H1 (cell line): ENCODE measurements around the gene GPR61. TPM values are rescaled to one million over a fixed set of nuclear protein-coding genes. Genes with fewer than 3 reads are reported as not detected.

Experiments used
- CTCF ChIA-PET: fragments of 300-600 bp; sonication (Branson Sonifier 250); formaldehyde crosslinking; loops from one replicate; lab custom pipeline; 2021; ENCODE audit not compliant: partially characterized antibody; lab: Charles Lee
- POLR2A ChIA-PET: fragments of 300-600 bp; sonication (Branson Sonifier 250); formaldehyde crosslinking; loops from one replicate; lab custom pipeline; 2021; ENCODE audit warnings: inconsistent platforms; ENCODE audit not compliant: partially characterized antibody; lab: Charles Lee
- DNase-seq, 2 experiments: peaks; one replicate each; pipeline versions ENCODE4 v3.0.0 to v3.0.0-alpha.2; 2010 to 2022; ENCODE audit warnings: low spot score in 2 of 2, low read depth in 1 of 2, mixed read lengths in 1 of 2
- FAIRE-seq: peaks from 2 replicates; lab custom pipeline; 2011; peaks lifted over from hg19 to GRCh38; lab: Jason Lieb, UNC
- H2AFZ ChIP-seq: 2 replicates; pipeline ENCODE4 v1.8.1; 2012; ENCODE audit warnings: low read length, inconsistent platforms
- H2AK5ac ChIP-seq: 2 replicates; pipeline ENCODE4 v1.6.1; 2013; ENCODE audit warnings: low read depth, low read length
- H2BK120ac ChIP-seq: replicated peaks from 2 replicates; pipeline ENCODE3; 2013; ENCODE audit warnings: low read depth, low read length, inconsistent platforms
- H2BK12ac ChIP-seq: 2 replicates; pipeline ENCODE4 v1.6.1; 2013; ENCODE audit warnings: low read depth, low read length
- H2BK15ac ChIP-seq: 2 replicates; pipeline ENCODE4 v1.6.1; 2013; ENCODE audit warnings: low read length
- H2BK20ac ChIP-seq: 2 replicates; pipeline ENCODE4 v1.6.1; 2013; ENCODE audit warnings: low read length
- H2BK5ac ChIP-seq: 2 replicates; pipeline ENCODE4 v1.6.1; 2013; ENCODE audit warnings: low read depth, low read length
- H3K14ac ChIP-seq: 2 replicates; pipeline ENCODE4 v1.6.1; 2013; ENCODE audit warnings: inconsistent platforms; ENCODE audit not compliant: insufficient read length
- H3K18ac ChIP-seq: 2 replicates; pipeline ENCODE4 v1.6.1; 2013; ENCODE audit warnings: low read length; ENCODE audit errors: extremely low read depth
- H3K23ac ChIP-seq: 2 replicates; pipeline ENCODE4 v1.6.1; 2013; ENCODE audit warnings: inconsistent platforms; ENCODE audit not compliant: insufficient read length
- H3K23me2 ChIP-seq: 2 replicates; pipeline ENCODE4 v1.6.1; 2013; ENCODE audit warnings: low read depth, low read length
- H3K27ac ChIP-seq: 2 replicates; pipeline ENCODE4 v1.6.1; 2011; ENCODE audit warnings: low read depth, low read length, inconsistent platforms
- H3K27me3 ChIP-seq, 4 experiments: replicated peaks in 1 of 4; 1 replicate in 1 of 4; 2 replicates in 3 of 4; pipeline versions ENCODE4 v1.6.1 to v1.8.1; 2011 to 2013; ENCODE audit warnings: low read length in 3 of 4, mild to moderate bottlenecking in 3 of 4, inconsistent platforms in 2 of 4, mixed read lengths in 2 of 4, moderate library complexity in 1 of 4; ENCODE audit not compliant: control insufficient read depth in 3 of 4, insufficient read depth in 3 of 4; ENCODE audit errors: extremely low read depth in 1 of 4
- H3K36me3 ChIP-seq, 4 experiments: 2 replicates each; pipeline versions ENCODE4 v1.6.1 to v1.8.1; 2011 to 2013; ENCODE audit warnings: mild to moderate bottlenecking in 4 of 4, low read length in 3 of 4, moderate library complexity in 2 of 4, control low read depth in 1 of 4, inconsistent platforms in 1 of 4; ENCODE audit not compliant: insufficient read depth in 4 of 4, control insufficient read depth in 2 of 4
- H3K4ac ChIP-seq: replicated peaks from 2 replicates; pipeline ENCODE3; 2013; ENCODE audit warnings: low read length, low read depth, mixed read lengths, inconsistent platforms; ENCODE audit not compliant: insufficient read length
- H3K4me1 ChIP-seq, 4 experiments: replicated peaks in 1 of 4; 1 replicate in 1 of 4; 2 replicates in 3 of 4; pipeline versions ENCODE4 v1.6.1 to v1.8.1; 2011 to 2013; ENCODE audit warnings: low read length in 3 of 4, inconsistent platforms in 2 of 4, mixed read lengths in 1 of 4; ENCODE audit not compliant: insufficient read depth in 4 of 4, control insufficient read depth in 3 of 4
- H3K4me2 ChIP-seq, 2 experiments: 2 replicates each; pipeline versions ENCODE4 v1.6.1 to v1.8.1; 2011 to 2013; ENCODE audit warnings: low read depth in 2 of 2, low read length in 2 of 2, control low read depth in 1 of 2, inconsistent platforms in 1 of 2, mild to moderate bottlenecking in 1 of 2; ENCODE audit not compliant: insufficient read depth in 1 of 2
- H3K4me3 ChIP-seq, 4 experiments: fragments of 200-600, 300-600 bp in 1 of 4; sonication (generic), shearing (Covaris generic), sonication (Bioruptor Twin) in 1 of 4; 2 replicates each; pipeline versions ENCODE4 v1.5.1 to v1.8.1; 2011 to 2016; ENCODE audit warnings: low read length in 4 of 4, low read depth in 3 of 4, control low read depth in 2 of 4, inconsistent platforms in 2 of 4, mild to moderate bottlenecking in 2 of 4, mixed read lengths in 1 of 4, moderate library complexity in 1 of 4; ENCODE audit not compliant: insufficient read depth in 2 of 4; ENCODE audit errors: extremely low read depth in 1 of 4
- H3K56ac ChIP-seq: replicated peaks from 2 replicates; pipeline ENCODE3; 2013; ENCODE audit warnings: low read depth, mild to moderate bottlenecking, mixed read lengths, low read length, inconsistent platforms; ENCODE audit not compliant: insufficient read length
- H3K79me1 ChIP-seq: 2 replicates; pipeline ENCODE4 v1.6.1; 2013; ENCODE audit warnings: low read depth, low read length, control low read depth
- H3K79me2 ChIP-seq, 2 experiments: 2 replicates each; pipeline versions ENCODE4 v1.6.1 to v1.8.1; 2012 to 2013; ENCODE audit warnings: low read length in 2 of 2, mild to moderate bottlenecking in 2 of 2, inconsistent platforms in 1 of 2; ENCODE audit not compliant: insufficient read depth in 2 of 2, control insufficient read depth in 1 of 2
- H3K9ac ChIP-seq, 4 experiments: replicated peaks in 1 of 4; 1 replicate in 1 of 4; 2 replicates in 3 of 4; pipeline versions ENCODE4 v1.6.1 to v1.8.1; 2011 to 2013; ENCODE audit warnings: low read depth in 3 of 4, low read length in 3 of 4, control low read depth in 2 of 4, mild to moderate bottlenecking in 2 of 4, moderate library complexity in 2 of 4, inconsistent platforms in 1 of 4; ENCODE audit errors: extremely low read depth in 1 of 4
- H3K9me3 ChIP-seq, 2 experiments: 2 replicates each; pipeline versions ENCODE4 v1.6.1 to v1.8.1; 2012 to 2013; ENCODE audit warnings: mild to moderate bottlenecking in 2 of 2, moderate library complexity in 2 of 2, control low read depth in 1 of 2, inconsistent platforms in 1 of 2, low read depth in 1 of 2, low read length in 1 of 2, mixed read lengths in 1 of 2; ENCODE audit not compliant: insufficient read depth in 2 of 2
- H4K20me1 ChIP-seq, 2 experiments: replicated peaks in 1 of 2; 2 replicates each; pipeline versions ENCODE3 to v1.8.1; 2011 to 2013; ENCODE audit warnings: inconsistent platforms in 2 of 2, low read length in 2 of 2, mild to moderate bottlenecking in 1 of 2; ENCODE audit not compliant: insufficient read depth in 2 of 2, control insufficient read depth in 1 of 2
- H4K5ac ChIP-seq: 2 replicates; pipeline ENCODE4 v1.6.1; 2013; ENCODE audit warnings: low read length, low read depth, mixed read lengths, inconsistent platforms; ENCODE audit not compliant: insufficient read length
- H4K8ac ChIP-seq: 2 replicates; pipeline ENCODE4 v1.8.0; 2013; ENCODE audit warnings: mild to moderate bottlenecking, moderate library complexity, low read length, inconsistent platforms; ENCODE audit not compliant: insufficient read depth; ENCODE audit errors: extremely low read depth
- H4K91ac ChIP-seq: replicated peaks from 2 replicates; pipeline ENCODE3; 2013; ENCODE audit warnings: low read length, mixed read lengths, inconsistent platforms; ENCODE audit not compliant: insufficient read length
- FOSL1 ChIP-seq: IDR thresholded peaks from 2 replicates; pipeline ENCODE4 v1.6.1; 2011; ENCODE audit warnings: mild to moderate bottlenecking, low read depth, low read length, moderate library complexity; ENCODE audit not compliant: insufficient read depth
- JUND ChIP-seq: IDR thresholded peaks from 2 replicates; pipeline ENCODE4 v1.6.1; 2011; ENCODE audit warnings: mild to moderate bottlenecking, improper control_type of control experiment, low read length
- KDM1A ChIP-seq: fragments of 200-600, 300-600 bp; sonication (generic); IDR thresholded peaks from 2 replicates; pipeline ENCODE4 v1.7.1; 2016; ENCODE audit warnings: mild to moderate bottlenecking, low read length, borderline replicate concordance
- NANOG ChIP-seq: IDR thresholded peaks from 2 replicates; pipeline ENCODE4 v1.6.1; 2011; ENCODE audit warnings: low read length, low read depth, mild to moderate bottlenecking, inconsistent platforms; ENCODE audit not compliant: insufficient read depth, poor library complexity, severe bottlenecking
- POU5F1 ChIP-seq: IDR thresholded peaks from 2 replicates; pipeline ENCODE4 v1.6.1; 2011; ENCODE audit warnings: low read depth, mild to moderate bottlenecking, low read length, moderate library complexity
- SIN3A ChIP-seq, 2 experiments: IDR thresholded peaks in 1 of 2; conservative IDR thresholded peaks in 1 of 2; 2 replicates each; pipeline ENCODE4 v1.6.1; 2011 to 2012; ENCODE audit warnings: low read length in 2 of 2, improper control_type of control experiment in 1 of 2, low read depth in 1 of 2, mild to moderate bottlenecking in 1 of 2
- SIRT6 ChIP-seq: IDR thresholded peaks from one replicate; pipeline ENCODE4 v1.7.1; 2012; ENCODE audit warnings: low read length, inconsistent platforms
- TAF1 ChIP-seq: IDR thresholded peaks from 2 replicates; pipeline ENCODE4 v1.6.1; 2011; ENCODE audit warnings: mild to moderate bottlenecking, low read depth, low read length
- TAF7 ChIP-seq: optimal IDR thresholded peaks from 2 replicates; pipeline ENCODE3; 2011; ENCODE audit warnings: low read depth, mild to moderate bottlenecking, inconsistent platforms, low read length, moderate library complexity, borderline replicate concordance
- TCF12 ChIP-seq: IDR thresholded peaks from 2 replicates; pipeline ENCODE4 v1.6.1; 2011; ENCODE audit warnings: low read depth, mild to moderate bottlenecking, low read length
- TEAD4 ChIP-seq: IDR thresholded peaks from 2 replicates; pipeline ENCODE4 v1.6.1; 2012; ENCODE audit warnings: low read depth, low read length, inconsistent platforms, mixed read lengths
- USF2 ChIP-seq: IDR thresholded peaks from 2 replicates; pipeline ENCODE4 v1.6.1; 2011; ENCODE audit warnings: low read length, improper control_type of control experiment
- YY1 ChIP-seq: IDR thresholded peaks from 2 replicates; pipeline ENCODE4 v1.6.1; 2011; ENCODE audit warnings: low read depth, mild to moderate bottlenecking, low read length
- WGBS, 2 experiments: shearing (Covaris generic) in 1 of 2; methylation state at CpG; one replicate each; pipeline versions ENCODE4 v1.1.6 to v1.1.7; 2013 to 2015; ENCODE audit warnings: low lambda C conversion rate in 2 of 2, mixed read lengths in 2 of 2, inconsistent platforms in 1 of 2, low coverage in 1 of 2, missing lambda C conversion rate in 1 of 2; ENCODE audit not compliant: insufficient replicate concordance in 2 of 2, insufficient coverage in 1 of 2, insufficient read length in 1 of 2; ENCODE audit errors: extremely low coverage in 1 of 2, missing lambda C conversion rate in 1 of 2; 5-methylcytosine and 5-hydroxymethylcytosine counted together
- polyA plus RNA-seq, 7 experiments: library from polyadenylated mRNA; depleted of rRNA in 3 of 7; stranded (reverse) in 5 of 7; unstranded in 2 of 7; fragments of >200 nt in 5 of 7; fragments of 200-250 nt in 2 of 7; gene quantifications; 1 replicate in 5 of 7; 2 replicates in 1 of 7; 4 replicates in 1 of 7; pipeline versions ENCODE4 v1.2.1 to v1.2.3, GENCODE V29; 2011 to 2013; ENCODE audit warnings: missing spikeins in 2 of 7, mixed read lengths in 2 of 7
- total RNA-seq: library from RNA; stranded (reverse); fragmentation: NEBNext Ultra II Directional; extraction: Animal tissue kit (Norgen Biotek cat#: 25700); gene quantifications from 2 replicates; pipeline ENCODE4 v1.2.1, GENCODE V29; 2021

The GPR61 gene
- total and polyA plus RNA-seq, 2 of the 8 experiments (the other 6 are each of a cell fraction or from before 2014, with no cell fraction given): 0.41 to 0.53 TPM

DNA sequence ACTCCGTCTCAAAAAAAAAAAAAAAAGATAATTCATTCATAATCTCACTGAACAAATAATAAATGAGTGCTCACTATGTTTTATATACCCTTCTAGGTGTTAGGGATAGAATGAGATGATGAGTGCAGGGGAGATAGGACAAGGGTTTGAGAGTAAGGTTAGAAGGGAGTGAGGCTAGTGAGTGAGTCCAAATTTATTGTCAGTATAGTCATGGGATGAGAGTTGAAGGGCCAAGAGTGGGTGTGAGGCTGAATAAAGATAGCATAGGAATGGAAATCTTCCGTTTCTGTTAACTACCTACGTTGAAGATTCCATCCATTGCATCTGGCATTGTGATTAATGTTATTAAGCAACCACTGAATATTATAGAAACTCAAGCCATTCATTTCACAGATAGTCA lies 25.6 kb downstream of the GPR61 start:
- H3K9ac ChIP-seq: no peak overlapping the region
- H3K79me2 ChIP-seq: peaks cover 10 to 97% of the 10 kb centered on the region in 2 experiments; a peak in 3 of 4 replicates
- no peak overlapping the region for H3K4ac ChIP-seq
- no peak overlapping the region for H2BK15ac ChIP-seq
- no peak overlapping the region for H2AFZ ChIP-seq
- no peaks in the 10 kb centered on the region for H3K27me3 ChIP-seq
- CTCF ChIA-PET: interaction anchor here (2.7 kb wide), 1 partner anchor 16 kb away, joined by 12 read pairs; the partner anchor contains the start of gene GNAI3
- no peaks in the 10 kb centered on the region for H3K9me3 ChIP-seq
- peak overlapping the region; percentile 55 for H4K91ac ChIP-seq
- H4K20me1 ChIP-seq: peaks cover 0 to 2% of the 10 kb centered on the region in 2 experiments
- peak overlapping the region; percentile 84; the same call in 1 of the 2 replicates for H2BK12ac ChIP-seq
- POLR2A ChIA-PET: interaction anchor here (1.4 kb wide), 1 partner anchor 17 kb away, joined by 7 read pairs; the partner anchor contains the start of gene GNAI3
- H3K4me2 ChIP-seq: peak overlapping the region in 1 of 2 experiments; percentile 89; a peak in 2 of 4 replicates
- H2BK5ac ChIP-seq: peak overlapping the region; percentile 55; the same call in 1 of the 2 replicates
- H3K18ac ChIP-seq: no peak overlapping the region
- H3K79me1 ChIP-seq: no peaks in the 10 kb centered on the region; the same call in 1 of the 2 replicates
- H4K5ac ChIP-seq: no peak overlapping the region
- H3K4me3 ChIP-seq: no peak overlapping the region
- H3K56ac ChIP-seq: no peak overlapping the region
- H3K14ac ChIP-seq: no peak overlapping the region
- no peak overlapping the region for H4K8ac ChIP-seq
- H2BK20ac ChIP-seq: no peak overlapping the region
- H3K36me3 ChIP-seq: no peaks in the 10 kb centered on the region
- H2BK120ac ChIP-seq: no peak overlapping the region
- 84% methylated on average over 2 of the region's 3 CpGs; no CpG with 5 or more reads in 1 of the 2 experiments for whole genome bisulfite sequencing, 2 experiments
- DNase-seq (no peak), FAIRE-seq (no peak)
- H2AK5ac ChIP-seq: peak overlapping the region; percentile 70; the same call in 1 of the 2 replicates
- peaks cover 0 to 25% (median 7%) of the 10 kb centered on the region in 4 experiments for H3K4me1 ChIP-seq
- no peak overlapping the region for H3K23ac ChIP-seq
- no peaks in the 10 kb centered on the region for H3K23me2 ChIP-seq
- no peak overlapping the region for H3K27ac ChIP-seq
- TF ChIP-seq USF2 (no peak), TEAD4 (no peak), FOSL1 (no peak), POU5F1 (no peak), YY1 (no peak), TCF12 (no peak), NANOG (no peak), SIN3A (conservative IDR thresholded peaks at IDR 0.05 in 1 of 2, IDR thresholded peaks at IDR 0.05 in 1 of 2; ENCODE audit: low read depth in 1 of 2, low read length in 2 of 2) (no peak), KDM1A (no peak), JUND (no peak), TAF7 (no peak), SIRT6 (no peak), TAF1 (no peak)
